Testis (tissue), 3 donors: ENCODE measurements around the gene ZFAND5. TPM values are rescaled to one million over a fixed set of nuclear protein-coding genes. Genes with fewer than 3 reads are reported as not detected.

Experiments used
- DNase-seq: peaks from one replicate; pipeline ENCODE4 v3.0.0-alpha.2; 2019
- H3K27ac ChIP-seq, 2 donors: fragments of 200-600 bp; sonication (generic); one replicate each; pipeline ENCODE4 v1.5.1; 2019
- H3K27me3 ChIP-seq: fragments of 200-600 bp; sonication (generic); one replicate; pipeline ENCODE4 v1.5.1; 2019
- H3K36me3 ChIP-seq: fragments of 200-600 bp; sonication (generic); one replicate; pipeline ENCODE4 v1.5.1; 2017; ENCODE audit warnings: low read depth; ENCODE audit errors: missing control alignments
- H3K4me1 ChIP-seq: fragments of 200-600 bp; sonication (generic); one replicate; pipeline ENCODE4 v1.5.1; 2019
- H3K4me3 ChIP-seq, 2 donors: fragments of 200-600 bp; sonication (generic); one replicate each; pipeline ENCODE4 v1.5.1; 2017 to 2019
- H3K9me3 ChIP-seq: fragments of 200-600 bp; sonication (generic); one replicate; pipeline ENCODE4 v1.5.1; 2017
- POLR2A ChIP-seq: fragments of 450-650 bp; IDR thresholded peaks from one replicate; pipeline ENCODE4 v1.6.1; 2017; ENCODE audit warnings: antibody characterized with exemption, mild to moderate bottlenecking, moderate library complexity
- WGBS, 2 donors: methylation state at CpG; one replicate each; pipeline ENCODE4 v1.1.5; 2018; 5-methylcytosine and 5-hydroxymethylcytosine counted together
- intact Hi-C: fragments of 100-400 bp; cut with DNase I; formaldehyde crosslinking; loops from one replicate; pipeline ENCODE4 v1.15.1; 2023; ENCODE audit warnings: low total_unique reads
- polyA plus RNA-seq: library from polyadenylated mRNA; stranded (reverse); fragments of 350-450 nt; fragmentation: Illumina TruSeq; extraction: RNeasy Lipid Tissue Mini Kit (QIAGEN cat#74804); gene quantifications from one replicate; pipeline ENCODE4 v1.2.3, GENCODE V29; 2014; ENCODE audit warnings: low read depth, low replicate concordance; ENCODE audit not compliant: insufficient read depth
- total RNA-seq, 2 donors: library from RNA; depleted of rRNA; stranded (reverse); fragments of >200 nt; gene quantifications; one replicate each; pipeline ENCODE4 v1.2.3, GENCODE V29; 2016
- TF ChIP-seq, protein P1 (sequence below), 3 experiments: fragments of 450-650 bp in 2 of 3; fragments of 200-600 bp in 1 of 3; sonication (generic) in 1 of 3; IDR thresholded peaks; one replicate each; pipeline ENCODE4 v1.5.1; 2016 to 2019; ENCODE audit warnings: antibody characterized with exemption in 3 of 3, mild to moderate bottlenecking in 2 of 3, moderate library complexity in 1 of 3

ZFAND5 gene
- total and polyA plus RNA-seq, 3 donors from 2014 or later, result 251 to 314 (median 313) TPM

DNA sequence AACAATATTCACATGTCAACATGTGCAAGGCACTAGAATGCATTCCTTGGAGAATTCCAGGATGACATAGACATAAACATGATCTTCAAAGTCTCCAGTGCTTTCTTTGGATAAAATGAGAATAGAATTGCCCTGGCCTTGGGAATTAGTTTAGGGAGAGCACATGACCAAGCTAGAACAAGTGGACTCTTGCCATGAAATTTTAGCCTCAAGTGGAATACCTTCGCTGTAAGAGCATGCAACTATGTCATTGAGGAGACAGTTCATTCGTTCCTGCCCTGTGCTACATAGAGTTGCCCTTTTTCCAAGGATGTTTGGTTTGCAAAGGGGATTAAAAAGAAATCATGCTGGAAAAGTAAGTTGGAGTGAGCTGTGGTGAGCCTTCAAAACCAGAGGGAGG, 42.7 kb downstream of the ZFAND5 start:
- Histone ChIP-seq H3K4me1 (no peaks in the 10 kb centered on the region), H3K27ac (no peak overlapping the region), H3K27me3 (no peaks in the 10 kb centered on the region), H3K4me3 (no peak overlapping the region), H3K9me3 (no peaks in the 10 kb centered on the region), H3K36me3 (no peaks in the 10 kb centered on the region)
- WGBS, 2 donors, result 88% methylated on average over 2 of the region's 2 CpGs
- intact Hi-C loops, result no loop called here
- TF ChIP-seq, protein P1, sequence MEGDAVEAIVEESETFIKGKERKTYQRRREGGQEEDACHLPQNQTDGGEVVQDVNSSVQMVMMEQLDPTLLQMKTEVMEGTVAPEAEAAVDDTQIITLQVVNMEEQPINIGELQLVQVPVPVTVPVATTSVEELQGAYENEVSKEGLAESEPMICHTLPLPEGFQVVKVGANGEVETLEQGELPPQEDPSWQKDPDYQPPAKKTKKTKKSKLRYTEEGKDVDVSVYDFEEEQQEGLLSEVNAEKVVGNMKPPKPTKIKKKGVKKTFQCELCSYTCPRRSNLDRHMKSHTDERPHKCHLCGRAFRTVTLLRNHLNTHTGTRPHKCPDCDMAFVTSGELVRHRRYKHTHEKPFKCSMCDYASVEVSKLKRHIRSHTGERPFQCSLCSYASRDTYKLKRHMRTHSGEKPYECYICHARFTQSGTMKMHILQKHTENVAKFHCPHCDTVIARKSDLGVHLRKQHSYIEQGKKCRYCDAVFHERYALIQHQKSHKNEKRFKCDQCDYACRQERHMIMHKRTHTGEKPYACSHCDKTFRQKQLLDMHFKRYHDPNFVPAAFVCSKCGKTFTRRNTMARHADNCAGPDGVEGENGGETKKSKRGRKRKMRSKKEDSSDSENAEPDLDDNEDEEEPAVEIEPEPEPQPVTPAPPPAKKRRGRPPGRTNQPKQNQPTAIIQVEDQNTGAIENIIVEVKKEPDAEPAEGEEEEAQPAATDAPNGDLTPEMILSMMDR (IDR thresholded peaks at IDR 0.05), result no peak
- TF ChIP-seq POLR2A, result no peak
- DNase-seq, result no peak

DNA sequence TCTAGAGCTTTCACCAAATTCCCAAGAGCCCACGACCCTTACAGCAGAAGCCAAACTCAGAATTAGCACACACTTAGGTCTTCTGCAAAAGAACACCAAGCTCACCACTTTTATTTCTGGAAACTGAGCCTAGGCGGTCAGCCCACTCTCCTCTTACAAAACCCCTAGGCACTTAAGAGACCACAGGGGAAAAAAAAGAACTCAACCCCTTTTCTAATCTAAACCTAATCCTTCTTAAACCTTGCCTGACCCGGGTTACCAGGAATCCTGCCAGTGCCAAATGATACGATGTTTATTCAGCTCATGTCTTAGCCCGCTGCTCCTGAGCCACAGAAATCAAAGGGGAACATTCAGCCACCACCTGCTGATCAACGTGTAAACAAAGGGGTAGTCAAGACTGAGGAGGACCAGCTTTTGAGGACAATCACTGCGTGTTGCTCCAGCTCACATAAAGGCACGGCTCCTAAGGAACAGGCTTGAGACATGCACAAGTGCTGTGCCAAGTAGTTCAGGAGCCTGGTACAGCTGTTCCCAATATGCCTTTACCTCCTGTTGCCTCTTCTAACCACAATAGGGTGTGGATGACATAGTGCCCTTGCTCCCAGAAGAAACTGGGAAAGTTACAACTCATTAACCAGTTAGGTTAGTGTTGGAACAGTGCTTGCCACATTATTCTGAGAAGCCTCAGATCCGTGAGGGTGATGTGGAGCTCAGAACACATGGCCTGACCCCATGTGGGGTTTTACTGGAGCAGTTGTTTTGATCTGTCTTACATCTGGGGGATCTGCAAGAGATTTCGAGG, 49.3 kb downstream of the ZFAND5 start:
- intact Hi-C loops, result no loop called here

DNA sequence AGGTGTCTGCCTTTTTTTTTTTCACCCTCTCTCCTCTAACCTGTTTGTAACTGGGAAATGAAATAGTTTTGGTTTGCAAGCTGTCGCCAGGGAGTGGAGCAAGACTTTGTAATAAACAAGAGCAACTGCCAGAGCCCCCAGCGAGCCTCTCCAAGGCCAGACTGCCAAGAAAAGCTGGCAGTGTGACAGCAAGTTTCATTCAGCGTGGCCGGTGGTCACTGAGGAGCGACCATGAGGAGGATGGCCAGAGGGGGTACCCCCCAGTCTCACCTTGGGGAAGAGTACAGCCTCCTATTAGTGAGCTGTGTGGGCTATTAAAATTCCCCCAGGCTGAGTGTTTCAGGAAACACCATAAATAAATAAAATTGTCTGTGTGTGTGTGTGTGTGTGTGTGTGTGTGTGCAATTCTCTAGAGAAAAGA, 49.9 kb downstream of the ZFAND5 start:
- no peak for TF ChIP-seq POLR2A
- TF ChIP-seq, protein P1 (IDR thresholded peaks at IDR 0.05), result no peak
- no peaks in the 10 kb centered on the region for H3K36me3 ChIP-seq
- peak; percentile 68 for DNase-seq
- H3K27me3 ChIP-seq, result no peaks in the 10 kb centered on the region
- H3K4me3 ChIP-seq, result no peak overlapping the region
- 22 to 39% methylated on average over 5 of the region's 5 CpGs for WGBS, 2 donors
- H3K27ac ChIP-seq, result peak overlapping the region; percentile 46 to 51
- no peaks in the 10 kb centered on the region for H3K9me3 ChIP-seq
- intact Hi-C loops, result no loop called here
- H3K4me1 ChIP-seq, result peaks cover 17% of the 10 kb centered on the region

More for the DNA sequence above, 49.3 kb downstream of the ZFAND5 start:
- Histone ChIP-seq H3K36me3 (no peaks in the 10 kb centered on the region), H3K27ac (peak overlapping the region; percentile 46 to 51), H3K4me3 (no peak overlapping the region), H3K4me1 (peaks cover 17% of the 10 kb centered on the region), H3K9me3 (no peaks in the 10 kb centered on the region), H3K27me3 (no peaks in the 10 kb centered on the region)
- WGBS, 2 donors, result 19 to 23% methylated on average over 10 of the region's 10 CpGs
- TF ChIP-seq, protein P1 (IDR thresholded peaks at IDR 0.05), result no peak
- TF ChIP-seq POLR2A, result no peak
- peak; percentile 39 for DNase-seq

DNA sequence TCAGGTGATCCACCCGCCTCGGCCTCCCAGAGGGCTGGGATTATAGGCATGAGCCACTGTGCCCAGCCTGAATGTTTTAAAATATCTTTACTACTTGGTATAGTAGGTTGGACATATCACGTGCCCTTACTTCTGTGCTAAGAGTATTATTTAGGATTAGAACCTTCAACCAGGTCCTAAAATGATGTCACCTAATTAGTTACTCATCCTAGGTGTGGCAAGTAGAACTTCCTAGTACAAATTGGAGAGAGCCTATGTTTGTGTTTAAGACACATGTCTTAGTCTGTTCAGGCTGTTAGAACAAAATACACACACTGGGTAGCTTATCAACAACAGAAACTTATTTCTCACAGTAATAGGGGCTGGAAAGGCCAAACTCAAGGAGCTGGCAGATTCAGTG, 51.5 kb downstream of the ZFAND5 start:
- Histone ChIP-seq H3K9me3 (no peaks in the 10 kb centered on the region), H3K4me3 (no peak overlapping the region), H3K36me3 (no peaks in the 10 kb centered on the region), H3K4me1 (peaks cover 17% of the 10 kb centered on the region), H3K27ac (no peak overlapping the region), H3K27me3 (no peaks in the 10 kb centered on the region)
- WGBS, 2 donors, result 97 to 100% methylated on average over 3 of the region's 3 CpGs
- intact Hi-C loops, result no loop called here
- TF ChIP-seq, protein P1 (IDR thresholded peaks at IDR 0.05), result no peak
- TF ChIP-seq POLR2A, result no peak
- no peak for DNase-seq
